Eye (tissue), 1 donor: ENCODE measurements around the gene MIPEP.
"Not testable (repeated sequence)": the region's sequence is repeated elsewhere in the genome, so short reads cannot be mapped to it uniquely, and the experiment has no call there.

ENCODE experiments used
- DNase-seq: peaks from one replicate; pipeline ENCODE4 v3.0.0-alpha.2; 2015

MIPEP gene

GRCh38 chr13:23884361-23884760 lies 4.8 kb downstream of the MIPEP start:
- not testable (repeated sequence) for DNase-seq

GRCh38 chr13:23883255-23883654 lies 5.9 kb downstream of the MIPEP start:
- DNase-seq, result no peak

GRCh38 chr13:23881402-23881800 lies 7.8 kb downstream of the MIPEP start:
- DNase-seq, result not testable (repeated sequence)

- DNase-seq, result not testable (repeated sequence)
Observed at GRCh38 chr13:23880493-23881401, 8.5 kb downstream of the MIPEP start.

GRCh38 chr13:23877286-23877685 lies 11.9 kb downstream of the MIPEP start:
- DNase-seq, result no peak

- DNase-seq, result no peak
Observed at GRCh38 chr13:23876265-23876664, 12.9 kb downstream of the MIPEP start.

GRCh38 chr13:23871616-23872220 lies 17.5 kb downstream of the MIPEP start:
- peak; percentile 64 for DNase-seq

GRCh38 chr13:23870356-23871140 lies 18.7 kb downstream of the MIPEP start:
- DNase-seq, result no peak

- DNase-seq, result no peak
Observed at GRCh38 chr13:23868521-23868920, 20.7 kb downstream of the MIPEP start.

GRCh38 chr13:23867027-23867491 lies 22.1 kb downstream of the MIPEP start:
- DNase-seq, result no peak

- no peak for DNase-seq
Observed at GRCh38 chr13:23866420-23867026, 22.7 kb downstream of the MIPEP start.

- no peak for DNase-seq
Observed at GRCh38 chr13:23865906-23866305, 23.3 kb downstream of the MIPEP start.

GRCh38 chr13:23865026-23865425 lies 24.2 kb downstream of the MIPEP start:
- no peak for DNase-seq

- no peak for DNase-seq
Observed at GRCh38 chr13:23861310-23861709, 27.9 kb downstream of the MIPEP start.

GRCh38 chr13:23859904-23860303 lies 29.3 kb downstream of the MIPEP start:
- DNase-seq, result no peak

- DNase-seq, result no peak
Observed at GRCh38 chr13:23859455-23859854, 29.7 kb downstream of the MIPEP start.

- no peak for DNase-seq
Observed at GRCh38 chr13:23858546-23858945, 30.7 kb downstream of the MIPEP start.

GRCh38 chr13:23856008-23856750 lies 33.0 kb downstream of the MIPEP start:
- DNase-seq, result no peak

GRCh38 chr13:23855360-23855759 lies 33.8 kb downstream of the MIPEP start:
- DNase-seq, result no peak

- DNase-seq, result no peak
Observed at GRCh38 chr13:23852351-23852750, 36.8 kb downstream of the MIPEP start.

- DNase-seq, result peak; percentile 50
Observed at GRCh38 chr13:23851106-23851505, 38.1 kb downstream of the MIPEP start.

GRCh38 chr13:23850134-23850533 lies 39.1 kb downstream of the MIPEP start:
- DNase-seq, result no peak
